Body of pancreas (tissue), 4 donors: ENCODE measurements around the gene DENND5B. TPM values are rescaled to one million over a fixed set of nuclear protein-coding genes. Genes with fewer than 3 reads are reported as not detected.

Experiments
- ATAC-seq: fragments of 150-250 bp; one replicate; pipeline ENCODE4 v1.9.1; 2016
- DNase-seq, 4 donors: peaks; one replicate each; pipeline ENCODE4 v3.0.0-alpha.2; 2019
- H3K27ac ChIP-seq, 4 donors: fragments of 200-600 bp; sonication (generic); 1 replicate in 3 of 4; 2 replicates in 1 of 4; pipeline versions ENCODE4 v1.5.1 to v1.6.1; 2016 to 2019; ENCODE audit warnings: mild to moderate bottlenecking in 1 of 4, mixed read lengths in 1 of 4, moderate library complexity in 1 of 4
- H3K27me3 ChIP-seq, 2 donors: fragments of 200-600 bp; sonication (generic); one replicate each; pipeline ENCODE4 v1.6.0; 2016; ENCODE audit warnings: mild to moderate bottlenecking in 1 of 2
- H3K36me3 ChIP-seq, 2 donors: fragments of 200-600 bp; sonication (generic); replicated peaks in 1 of 2; 2 replicates each; pipeline ENCODE4 v1.5.1; 2016; ENCODE audit warnings: low read depth in 2 of 2; ENCODE audit not compliant: insufficient read depth in 1 of 2
- H3K4me1 ChIP-seq: fragments of 200-600 bp; sonication (generic); one replicate; pipeline ENCODE4 v1.6.0; 2016
- H3K4me3 ChIP-seq, 2 donors: fragments of 200-600 bp; sonication (generic); 1 replicate in 1 of 2; 2 replicates in 1 of 2; pipeline ENCODE4 v1.5.1; 2016 to 2019
- H3K9me3 ChIP-seq, 3 donors: fragments of 200-600 bp; sonication (generic); 1 replicate in 2 of 3; 2 replicates in 1 of 3; pipeline ENCODE4 v1.5.1; 2016
- POLR2A ChIP-seq, 3 donors: fragments of 450-650 bp; IDR thresholded peaks; one replicate each; pipeline ENCODE4 v1.6.1; 2016; ENCODE audit warnings: antibody characterized with exemption in 3 of 3, mild to moderate bottlenecking in 2 of 3
- WGBS, 2 donors: methylation state at CpG; one replicate each; pipeline ENCODE4 v1.1.5; 2017; 5-methylcytosine and 5-hydroxymethylcytosine counted together
- intact Hi-C: fragments of 100-400 bp; cut with DNase I; formaldehyde crosslinking; loops from one replicate; pipeline ENCODE4 v1.15.1; 2023
- total RNA-seq, 2 donors: library from RNA; depleted of rRNA; stranded (reverse); fragments of >200 nt; gene quantifications; one replicate each; pipeline ENCODE4 v1.1.0, GENCODE V29; 2016
- TF ChIP-seq, protein P1 (sequence below), 7 experiments: fragments of 450-650 bp in 4 of 7; fragments of 200-600 bp in 3 of 7; sonication (generic) in 3 of 7; IDR thresholded peaks; one replicate each; pipeline ENCODE4 v1.5.1; 2016 to 2019; ENCODE audit warnings: antibody characterized with exemption in 7 of 7

Gene DENND5B
- total RNA-seq, 2 donors from 2014 or later: 8.8 to 32.0 TPM

DNA sequence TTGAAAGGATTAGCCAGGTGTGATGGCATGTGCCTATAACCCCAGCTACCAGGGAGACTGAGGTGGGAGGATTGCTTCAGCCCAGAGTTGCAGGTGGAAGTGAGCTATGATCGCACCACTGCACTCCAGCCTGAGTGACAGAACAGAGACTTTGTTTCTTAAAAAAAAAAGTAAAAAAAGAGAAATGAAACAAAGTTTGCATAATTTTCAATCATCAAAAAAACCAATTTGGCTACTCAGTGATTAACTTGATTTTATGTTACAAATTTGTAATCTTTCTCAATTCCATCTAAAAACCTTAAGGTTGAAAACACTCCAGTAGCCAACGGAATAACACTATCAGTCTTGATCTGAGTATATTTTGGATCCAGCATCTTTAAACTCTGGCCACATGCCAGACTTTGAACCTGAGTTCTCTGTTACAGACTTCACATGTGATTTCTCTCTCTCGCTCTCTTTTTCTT is 12.6 kb upstream of the DENND5B start:
- Histone ChIP-seq H3K4me3 (no peak overlapping the region), H3K27ac (no peak overlapping the region), H3K36me3 (no peaks in the 10 kb centered on the region), H3K4me1 (no peaks in the 10 kb centered on the region), H3K9me3 (no peaks in the 10 kb centered on the region), H3K27me3 (no peaks in the 10 kb centered on the region)
- TF ChIP-seq POLR2A (IDR thresholded peaks at IDR 0.05): no peak
- TF ChIP-seq, protein P1, sequence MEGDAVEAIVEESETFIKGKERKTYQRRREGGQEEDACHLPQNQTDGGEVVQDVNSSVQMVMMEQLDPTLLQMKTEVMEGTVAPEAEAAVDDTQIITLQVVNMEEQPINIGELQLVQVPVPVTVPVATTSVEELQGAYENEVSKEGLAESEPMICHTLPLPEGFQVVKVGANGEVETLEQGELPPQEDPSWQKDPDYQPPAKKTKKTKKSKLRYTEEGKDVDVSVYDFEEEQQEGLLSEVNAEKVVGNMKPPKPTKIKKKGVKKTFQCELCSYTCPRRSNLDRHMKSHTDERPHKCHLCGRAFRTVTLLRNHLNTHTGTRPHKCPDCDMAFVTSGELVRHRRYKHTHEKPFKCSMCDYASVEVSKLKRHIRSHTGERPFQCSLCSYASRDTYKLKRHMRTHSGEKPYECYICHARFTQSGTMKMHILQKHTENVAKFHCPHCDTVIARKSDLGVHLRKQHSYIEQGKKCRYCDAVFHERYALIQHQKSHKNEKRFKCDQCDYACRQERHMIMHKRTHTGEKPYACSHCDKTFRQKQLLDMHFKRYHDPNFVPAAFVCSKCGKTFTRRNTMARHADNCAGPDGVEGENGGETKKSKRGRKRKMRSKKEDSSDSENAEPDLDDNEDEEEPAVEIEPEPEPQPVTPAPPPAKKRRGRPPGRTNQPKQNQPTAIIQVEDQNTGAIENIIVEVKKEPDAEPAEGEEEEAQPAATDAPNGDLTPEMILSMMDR (IDR thresholded peaks at IDR 0.05): no peak
- WGBS, 2 donors: 69 to 75% methylated on average over 3 of the region's 3 CpGs
- DNase-seq: no peak
- intact Hi-C loops: no loop called here
- no peak for ATAC-seq

DNA sequence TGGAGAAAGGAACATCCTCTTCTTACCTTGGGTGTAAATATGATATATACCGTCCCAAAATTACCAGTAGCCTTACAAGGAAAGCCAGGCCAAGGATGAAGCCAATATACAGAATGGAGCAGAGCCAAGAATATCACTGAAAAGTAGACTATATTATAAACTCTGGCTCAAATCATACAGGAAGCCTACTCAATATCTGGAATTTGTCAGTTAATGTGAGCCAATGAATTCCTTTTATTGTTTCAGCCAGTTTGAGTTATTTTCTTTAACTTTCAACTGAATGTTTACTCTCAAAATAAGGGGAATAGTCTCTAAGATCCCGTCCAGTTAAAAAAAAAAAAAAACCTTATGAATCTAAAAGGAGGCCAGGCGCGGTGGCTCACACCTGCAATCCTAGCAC is 9.8 kb upstream of the DENND5B start:
- DNase-seq: no peak
- 82 to 84% methylated on average over 4 of the region's 4 CpGs for WGBS, 2 donors
- Histone ChIP-seq H3K9me3 (no peaks in the 10 kb centered on the region), H3K36me3 (no peaks in the 10 kb centered on the region), H3K4me1 (no peaks in the 10 kb centered on the region), H3K27ac (no peak overlapping the region), H3K27me3 (no peaks in the 10 kb centered on the region), H3K4me3 (no peak overlapping the region)
- intact Hi-C loops: no loop called here
- TF ChIP-seq, protein P1 (IDR thresholded peaks at IDR 0.05): no peak
- no peak for TF ChIP-seq POLR2A (IDR thresholded peaks at IDR 0.05)
- no peak for ATAC-seq

DNA sequence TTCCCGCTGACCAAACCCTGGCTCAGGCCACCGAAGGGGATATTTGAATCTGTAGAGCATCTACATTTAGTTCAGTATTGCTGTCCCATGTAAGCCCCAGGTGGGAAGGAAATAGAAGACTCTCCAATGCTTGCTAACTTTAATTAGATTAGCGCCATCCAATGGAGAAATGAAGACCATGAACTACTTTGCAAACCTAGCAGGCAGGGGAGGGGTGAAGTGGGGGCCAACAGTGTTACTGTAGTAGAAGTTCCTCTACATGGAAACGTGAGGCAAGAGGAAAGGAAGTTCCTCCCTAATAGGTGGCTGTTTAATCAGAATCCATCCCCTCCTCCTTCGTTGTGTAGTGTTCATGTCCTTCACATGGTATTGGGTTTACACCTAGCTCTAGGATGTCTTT is 9.3 kb upstream of the DENND5B start:
- H3K9me3 ChIP-seq: no peaks in the 10 kb centered on the region
- H3K36me3 ChIP-seq: no peaks in the 10 kb centered on the region
- no peak overlapping the region for H3K4me3 ChIP-seq
- no peak overlapping the region for H3K27ac ChIP-seq
- ATAC-seq: no peak
- H3K27me3 ChIP-seq: no peaks in the 10 kb centered on the region
- WGBS, 2 donors: 69 to 76% methylated on average over 5 of the region's 5 CpGs
- DNase-seq: no peak
- H3K4me1 ChIP-seq: no peaks in the 10 kb centered on the region
- TF ChIP-seq POLR2A (IDR thresholded peaks at IDR 0.05): no peak
- TF ChIP-seq, protein P1 (IDR thresholded peaks at IDR 0.05): no peak
- intact Hi-C loops: no loop called here

DNA sequence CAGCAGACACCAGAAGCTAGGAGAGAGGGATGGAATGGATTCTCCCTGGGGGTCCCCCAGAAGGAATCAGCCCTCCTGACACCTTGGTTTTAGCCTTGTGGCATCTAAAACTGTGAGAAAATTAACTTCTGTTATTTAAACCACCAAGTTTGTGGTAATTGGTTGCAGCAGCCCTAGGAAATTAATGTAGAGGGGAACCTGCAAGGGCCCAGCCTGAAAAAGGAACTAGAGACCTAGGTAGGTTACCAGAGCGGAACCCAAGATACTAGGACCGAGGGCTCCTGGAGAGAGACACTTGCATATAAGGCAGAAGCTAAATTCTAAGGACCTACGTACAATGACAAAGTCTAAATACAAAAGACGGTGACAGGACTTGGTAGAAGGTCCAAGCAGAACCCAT is 8.1 kb upstream of the DENND5B start:
- Histone ChIP-seq H3K9me3 (no peaks in the 10 kb centered on the region), H3K27ac (no peak overlapping the region), H3K27me3 (no peaks in the 10 kb centered on the region), H3K36me3 (no peaks in the 10 kb centered on the region), H3K4me3 (no peak overlapping the region), H3K4me1 (no peaks in the 10 kb centered on the region)
- DNase-seq (no peak), ATAC-seq (no peak)
- WGBS, 2 donors: 82 to 88% methylated on average over 4 of the region's 4 CpGs
- TF ChIP-seq, protein P1 (IDR thresholded peaks at IDR 0.05): no peak
- intact Hi-C loops: no loop called here

DNA sequence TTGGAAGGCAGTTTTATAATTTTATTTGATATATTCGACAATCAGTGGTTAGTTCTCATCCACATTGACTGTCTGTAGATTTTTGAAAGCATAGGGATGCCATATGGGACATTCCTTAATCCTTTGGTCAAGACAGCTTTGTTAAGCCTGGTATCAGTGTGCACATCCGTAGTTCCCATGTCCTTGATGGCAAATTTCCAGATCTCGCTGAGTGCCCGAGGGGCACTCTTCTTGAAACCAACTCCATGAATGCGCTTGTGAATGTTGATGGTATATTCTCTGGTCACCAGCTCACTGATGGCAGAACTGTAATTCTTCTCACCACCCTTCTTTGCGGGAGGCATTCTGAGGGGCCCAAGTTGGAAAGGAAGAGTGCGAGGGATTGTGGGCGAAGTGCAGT is 6.1 kb upstream of the DENND5B start:
- H3K4me1 ChIP-seq: no peaks in the 10 kb centered on the region
- ATAC-seq: no peak
- TF ChIP-seq POLR2A (IDR thresholded peaks at IDR 0.05): no peak
- TF ChIP-seq, protein P1 (IDR thresholded peaks at IDR 0.05): no peak
- 71 to 82% methylated on average over 8 of the region's 8 CpGs for whole genome bisulfite sequencing, 2 donors
- H3K27me3 ChIP-seq: no peaks in the 10 kb centered on the region
- no peaks in the 10 kb centered on the region for H3K36me3 ChIP-seq
- intact Hi-C loops: no loop called here
- no peak for DNase-seq
- no peak overlapping the region for H3K4me3 ChIP-seq
- no peaks in the 10 kb centered on the region for H3K9me3 ChIP-seq
- no peak overlapping the region for H3K27ac ChIP-seq
